Measurements from ENCODE around the gene GOLT1B. TPM values are rescaled to one million over a fixed set of nuclear protein-coding genes. Genes with fewer than 3 reads are reported as not detected.

The GOLT1B gene
- total RNA-seq, 4 donors from 2014 or later: 12.1 to 20.4 (median 17.1) TPM

GRCh38 chr12:21502872-21503271, 1.3 kb downstream of the GOLT1B start:
- TF ChIP-seq POLR2A (IDR thresholded peaks at IDR 0.05) (no peak), CTCF (IDR thresholded peaks at IDR 0.05) (no peak)
- Histone ChIP-seq H3K9me3 (no peaks in the 10 kb centered on the region), H3K36me3 (peaks cover 0 to 22% (median 0%) of the 10 kb centered on the region in 3 donors), H3K4me1 (peaks cover 8 to 59% (median 20%) of the 10 kb centered on the region in 3 donors), H3K27me3 (no peaks in the 10 kb centered on the region), H3K27ac (no peak overlapping the region), H3K4me3 (peak overlapping the region in 2 of 4 donors; percentile 79 to 82)
- no peak for DNase-seq
- intact Hi-C loops (cut with DNase I): no loop called here
- 71 to 90% methylated on average over 1 of the region's 1 CpG for WGBS, 2 donors

GRCh38 chr12:21505888-21506287, 4.3 kb downstream of the GOLT1B start:
- Histone ChIP-seq H3K27ac (no peak overlapping the region), H3K9me3 (no peaks in the 10 kb centered on the region), H3K4me3 (no peak overlapping the region), H3K27me3 (no peaks in the 10 kb centered on the region), H3K4me1 (peaks cover 2 to 38% (median 13%) of the 10 kb centered on the region in 3 donors), H3K36me3 (peaks cover 0 to 24% (median 0%) of the 10 kb centered on the region in 3 donors)
- no peak for TF ChIP-seq POLR2A (IDR thresholded peaks at IDR 0.05)
- no peak for TF ChIP-seq CTCF (IDR thresholded peaks at IDR 0.05)
- WGBS, 2 donors: 47 to 58% methylated on average over 2 of the region's 2 CpGs
- no peak for DNase-seq
- intact Hi-C loops (cut with DNase I): no loop called here

GRCh38 chr12:21507849-21508248, 6.3 kb downstream of the GOLT1B start:
- H3K4me3 ChIP-seq: no peak overlapping the region
- TF ChIP-seq POLR2A (IDR thresholded peaks at IDR 0.05) (no peak), CTCF (IDR thresholded peaks at IDR 0.05) (no peak)
- H3K27ac ChIP-seq: no peak overlapping the region
- no peak for DNase-seq
- H3K9me3 ChIP-seq: no peaks in the 10 kb centered on the region
- peaks cover 2 to 26% (median 8%) of the 10 kb centered on the region in 3 donors for H3K4me1 ChIP-seq
- H3K36me3 ChIP-seq: peaks cover 0 to 44% (median 2%) of the 10 kb centered on the region in 3 donors
- WGBS, 2 donors: 76 to 78% methylated on average over 2 of the region's 2 CpGs
- H3K27me3 ChIP-seq: no peaks in the 10 kb centered on the region
- intact Hi-C loops (cut with DNase I): no loop called here

- H3K9me3 ChIP-seq: no peaks in the 10 kb centered on the region
- no peak overlapping the region for H3K27ac ChIP-seq
- TF ChIP-seq CTCF (IDR thresholded peaks at IDR 0.05) (no peak), POLR2A (IDR thresholded peaks at IDR 0.05) (no peak)
- H3K36me3 ChIP-seq: peaks cover 0 to 62% (median 3%) of the 10 kb centered on the region in 3 donors
- H3K27me3 ChIP-seq: no peaks in the 10 kb centered on the region
- H3K4me3 ChIP-seq: no peak overlapping the region
- no peak for DNase-seq
- intact Hi-C loops (cut with DNase I): no loop called here
- WGBS, 2 donors: 27 to 43% methylated on average over 2 of the region's 2 CpGs
- H3K4me1 ChIP-seq: peaks cover 0 to 7% (median 0%) of the 10 kb centered on the region in 3 donors
Observed at GRCh38 chr12:21509768-21510167, 8.2 kb downstream of the GOLT1B start.

- Histone ChIP-seq H3K36me3 (peaks cover 0 to 63% (median 3%) of the 10 kb centered on the region in 3 donors), H3K4me3 (no peak overlapping the region), H3K9me3 (no peaks in the 10 kb centered on the region), H3K27me3 (no peaks in the 10 kb centered on the region), H3K4me1 (no peaks in the 10 kb centered on the region), H3K27ac (no peak overlapping the region)
- WGBS, 2 donors: 89 to 93% methylated on average over 2 of the region's 2 CpGs
- TF ChIP-seq CTCF (IDR thresholded peaks at IDR 0.05) (no peak), POLR2A (IDR thresholded peaks at IDR 0.05) (no peak)
- intact Hi-C loops (cut with DNase I): no loop called here
- DNase-seq: no peak
Observed at GRCh38 chr12:21516281-21516680, 14.7 kb downstream of the GOLT1B start.
